ENCODE measurements around the gene ELOF1.

The ELOF1 gene

GRCh38 chr19:11587302-11587974 lies 28.4 kb upstream of the ELOF1 start:
- H3K27me3 ChIP-seq (ENCODE audit: insufficient read depth, low read depth) = no peaks in the 10 kb centered on the region
- H3K4me2 ChIP-seq = peak overlapping the region; percentile 16; the same call in 1 of the 2 replicates

GRCh38 chr19:11586331-11586730 lies 27.3 kb upstream of the ELOF1 start:
- H3K4me3 ChIP-seq (IDR thresholded peaks at IDR 0.05; ENCODE audit: insufficient read depth, low read depth, low read length) = no peak overlapping the region
- peaks cover 9% of the 10 kb centered on the region for H3K4me1 ChIP-seq (ENCODE audit: low read depth, poor library complexity, severe bottlenecking)
- H3K4me2 ChIP-seq = no peak overlapping the region
- H3K9ac ChIP-seq = no peak overlapping the region
- no peak overlapping the region for H2AFZ ChIP-seq (ENCODE audit: low read depth)
- TF ChIP-seq CTCF (conservative IDR thresholded peaks at IDR 0.05; ENCODE audit: low read depth, low read length) = no peak
- H3K79me2 ChIP-seq (ENCODE audit: insufficient read depth, low read depth) = no peaks in the 10 kb centered on the region
- H3K36me3 ChIP-seq (ENCODE audit: insufficient read depth) = no peaks in the 10 kb centered on the region
- no peaks in the 10 kb centered on the region for H4K20me1 ChIP-seq (ENCODE audit: insufficient read depth)
- H3K27ac ChIP-seq = no peak overlapping the region
- no peaks in the 10 kb centered on the region for H3K27me3 ChIP-seq (ENCODE audit: insufficient read depth, low read depth)

More at GRCh38 chr19:11587302-11587974, 28.4 kb upstream of the ELOF1 start:
- peak; percentile 81 for TF ChIP-seq CTCF (conservative IDR thresholded peaks at IDR 0.05; ENCODE audit: low read depth, low read length)
- H3K79me2 ChIP-seq (ENCODE audit: insufficient read depth, low read depth) = no peaks in the 10 kb centered on the region
- no peak overlapping the region for H3K9ac ChIP-seq
- peak overlapping the region; percentile 28; the same call in 1 of the 2 replicates for H2AFZ ChIP-seq (ENCODE audit: low read depth)
- H3K36me3 ChIP-seq (ENCODE audit: insufficient read depth) = no peaks in the 10 kb centered on the region
- no peak overlapping the region for H3K27ac ChIP-seq
- H3K4me3 ChIP-seq (IDR thresholded peaks at IDR 0.05; ENCODE audit: insufficient read depth, low read depth, low read length) = no peak overlapping the region
- no peaks in the 10 kb centered on the region for H3K4me1 ChIP-seq (ENCODE audit: low read depth, poor library complexity, severe bottlenecking)
- no peaks in the 10 kb centered on the region for H4K20me1 ChIP-seq (ENCODE audit: insufficient read depth)

- H3K27me3 ChIP-seq (ENCODE audit: insufficient read depth, low read depth) = no peaks in the 10 kb centered on the region
- no peaks in the 10 kb centered on the region for H4K20me1 ChIP-seq (ENCODE audit: insufficient read depth)
- H3K36me3 ChIP-seq (ENCODE audit: insufficient read depth) = no peaks in the 10 kb centered on the region
- H3K4me3 ChIP-seq (IDR thresholded peaks at IDR 0.05; ENCODE audit: insufficient read depth, low read depth, low read length) = no peak overlapping the region
- H3K9ac ChIP-seq = 0 out of 2 replicates have a peak overlapping the region, but pooled peaks have one; percentile 19
- H3K27ac ChIP-seq = peak overlapping the region; percentile 37; the same call in 1 of the 2 replicates
- no peaks in the 10 kb centered on the region for H3K79me2 ChIP-seq (ENCODE audit: insufficient read depth, low read depth)
- peaks cover 13% of the 10 kb centered on the region for H3K4me1 ChIP-seq (ENCODE audit: low read depth, poor library complexity, severe bottlenecking)
- peak overlapping the region; percentile 53 for H3K4me2 ChIP-seq
- H2AFZ ChIP-seq (ENCODE audit: low read depth) = peak overlapping the region; percentile 73
- TF ChIP-seq CTCF (conservative IDR thresholded peaks at IDR 0.05; ENCODE audit: low read depth, low read length) = no peak
Measured at GRCh38 chr19:11581740-11582139, 22.7 kb upstream of the ELOF1 start.

- H3K79me2 ChIP-seq (ENCODE audit: insufficient read depth, low read depth) = no peaks in the 10 kb centered on the region
- H4K20me1 ChIP-seq (ENCODE audit: insufficient read depth) = no peaks in the 10 kb centered on the region
- no peak overlapping the region for H3K4me3 ChIP-seq (IDR thresholded peaks at IDR 0.05; ENCODE audit: insufficient read depth, low read depth, low read length)
- no peaks in the 10 kb centered on the region for H3K36me3 ChIP-seq (ENCODE audit: insufficient read depth)
- no peak overlapping the region for H3K4me2 ChIP-seq
- H2AFZ ChIP-seq (ENCODE audit: low read depth) = no peak overlapping the region
- no peaks in the 10 kb centered on the region for H3K27me3 ChIP-seq (ENCODE audit: insufficient read depth, low read depth)
- no peak overlapping the region for H3K27ac ChIP-seq
- no peak overlapping the region for H3K9ac ChIP-seq
- peaks cover 13% of the 10 kb centered on the region for H3K4me1 ChIP-seq (ENCODE audit: low read depth, poor library complexity, severe bottlenecking)
- no peak for TF ChIP-seq CTCF (conservative IDR thresholded peaks at IDR 0.05; ENCODE audit: low read depth, low read length)
Measured at GRCh38 chr19:11580116-11580515, 21.1 kb upstream of the ELOF1 start.
